ENCODE data around the gene KCNQ2. TPM values are rescaled to one million over a fixed set of nuclear protein-coding genes. Genes with fewer than 3 reads are reported as not detected.

The KCNQ2 gene
- total RNA-seq, 1 experiment from 2014 or later, result 86.5 TPM

GRCh38 chr20:63432577-63433325 lies 39.7 kb downstream of the KCNQ2 start:
- peak overlapping the region; percentile 20; the same call in 1 of the 2 replicates for H3K27ac ChIP-seq (ENCODE audit: low read depth, low read length)
- no peak for TF ChIP-seq TCF7L2 (IDR thresholded peaks at IDR 0.05; ENCODE audit: borderline replicate concordance, extremely low read depth, insufficient read depth, insufficient read length)
- peak; percentile 19 for DNase-seq (ENCODE audit: low read depth, low spot score)
- no peaks in the 10 kb centered on the region; the same call in 1 of the 2 replicates for H3K79me2 ChIP-seq (ENCODE audit: insufficient read depth, low read length)
- no TSS peak for BruUV-seq (replicated peaks)
- H3K9me3 ChIP-seq (ENCODE audit: control insufficient read depth in 1 of 2, insufficient read depth in 1 of 2, low read depth in 1 of 2, low read length in 2 of 2), result no peaks in the 10 kb centered on the region
- no peak for ATAC-seq
- no peaks in the 10 kb centered on the region for H3K9me2 ChIP-seq (ENCODE audit: insufficient read depth)
- no peaks in the 10 kb centered on the region for H3K27me3 ChIP-seq (ENCODE audit: insufficient read depth, low read length)
- no peaks in the 10 kb centered on the region for H4K20me1 ChIP-seq (ENCODE audit: insufficient read depth)
- no peak overlapping the region for H3K4me3 ChIP-seq (replicated peaks in 1 of 2; ENCODE audit: low read depth in 1 of 2, low read length in 2 of 2)
- ChIA-PET RAD21 (ENCODE audit: low non-redundant PET in 1 of 2, low total read pairs in 2 of 2, uncharacterized antibody in 2 of 2, unreplicated experiment in 2 of 2) (no interaction called here), CTCF (interaction anchor here (1.4 kb wide), 1 partner anchor 209 kb away, joined by 4 read pairs; no protein-coding TSS in a partner anchor), POLR2A (no interaction called here)
- H3K36me3 ChIP-seq (ENCODE audit: control insufficient read depth in 1 of 2, insufficient read depth in 2 of 2, low read length in 2 of 2), result no peaks in the 10 kb centered on the region; a peak in 1 of 4 replicates
- intact Hi-C loops (cut with micrococcal nuclease), result loop anchor here (10.0 kb wide), 1 partner anchor 102 kb away; the partner anchor contains the start of gene PTK6
- H3K4me1 ChIP-seq (ENCODE audit: control insufficient read depth in 1 of 2, insufficient read depth in 2 of 2, low read length in 2 of 2), result peaks cover 3 to 17% of the 10 kb centered on the region in 2 experiments; a peak in 2 of 4 replicates
- no peak overlapping the region for H2AFZ ChIP-seq (ENCODE audit: low read depth, low read length, poor library complexity, severe bottlenecking)
- H3K9ac ChIP-seq (ENCODE audit: low read length), result no peak overlapping the region
- no peak overlapping the region for H3K4me2 ChIP-seq (ENCODE audit: low read length)

GRCh38 chr20:63431944-63432343 lies 40.5 kb downstream of the KCNQ2 start:
- Histone ChIP-seq H3K4me2 (ENCODE audit: low read length) (no peak overlapping the region), H3K36me3 (ENCODE audit: control insufficient read depth in 1 of 2, insufficient read depth in 2 of 2, low read length in 2 of 2) (no peaks in the 10 kb centered on the region), H3K4me1 (ENCODE audit: control insufficient read depth in 1 of 2, insufficient read depth in 2 of 2, low read length in 2 of 2) (peaks cover 3 to 17% of the 10 kb centered on the region in 2 experiments; a peak in 2 of 4 replicates), H3K9me3 (ENCODE audit: control insufficient read depth in 1 of 2, insufficient read depth in 1 of 2, low read depth in 1 of 2, low read length in 2 of 2) (no peaks in the 10 kb centered on the region), H3K79me2 (ENCODE audit: insufficient read depth, low read length) (no peaks in the 10 kb centered on the region; the same call in 1 of the 2 replicates), H4K20me1 (ENCODE audit: insufficient read depth) (no peaks in the 10 kb centered on the region), H3K27ac (ENCODE audit: low read depth, low read length) (no peak overlapping the region), H2AFZ (ENCODE audit: low read depth, low read length, poor library complexity, severe bottlenecking) (no peak overlapping the region), H3K4me3 (replicated peaks in 1 of 2; ENCODE audit: low read depth in 1 of 2, low read length in 2 of 2) (no peak overlapping the region), H3K9ac (ENCODE audit: low read length) (no peak overlapping the region), H3K9me2 (ENCODE audit: insufficient read depth) (no peaks in the 10 kb centered on the region), H3K27me3 (ENCODE audit: insufficient read depth, low read length) (no peaks in the 10 kb centered on the region)
- ChIA-PET RAD21 (ENCODE audit: low non-redundant PET in 1 of 2, low total read pairs in 2 of 2, uncharacterized antibody in 2 of 2, unreplicated experiment in 2 of 2) (no interaction called here), CTCF (no interaction called here), POLR2A (no interaction called here)
- TF ChIP-seq POLR2AphosphoS5 (IDR thresholded peaks at IDR 0.05; ENCODE audit: low read depth, low read length) (no peak), ELF1 (IDR thresholded peaks at IDR 0.05; ENCODE audit: borderline replicate concordance, low read depth) (no peak)
- DNase-seq (ENCODE audit: low read depth, low spot score) (peak; percentile 19), ATAC-seq (no peak)
- BruUV-seq (replicated peaks), result no TSS peak
- intact Hi-C loops (cut with micrococcal nuclease), result loop anchor here (10.0 kb wide), 1 partner anchor 103 kb away; the partner anchor contains the start of gene PTK6

Data from HCT116 (cell line).